Testis (tissue), 3 donors: ENCODE measurements around the gene CFDP1. TPM values are rescaled to one million over a fixed set of nuclear protein-coding genes. Genes with fewer than 3 reads are reported as not detected.

Experiments used
- DNase-seq: peaks from one replicate; pipeline ENCODE4 v3.0.0-alpha.2; 2019
- H3K27ac ChIP-seq, 2 donors: fragments of 200-600 bp; sonication (generic); one replicate each; pipeline ENCODE4 v1.5.1; 2019
- H3K27me3 ChIP-seq: fragments of 200-600 bp; sonication (generic); one replicate; pipeline ENCODE4 v1.5.1; 2019
- H3K36me3 ChIP-seq: fragments of 200-600 bp; sonication (generic); one replicate; pipeline ENCODE4 v1.5.1; 2017; ENCODE audit warnings: low read depth; ENCODE audit errors: missing control alignments
- H3K4me1 ChIP-seq: fragments of 200-600 bp; sonication (generic); one replicate; pipeline ENCODE4 v1.5.1; 2019
- H3K4me3 ChIP-seq, 2 donors: fragments of 200-600 bp; sonication (generic); one replicate each; pipeline ENCODE4 v1.5.1; 2017 to 2019
- H3K9me3 ChIP-seq: fragments of 200-600 bp; sonication (generic); one replicate; pipeline ENCODE4 v1.5.1; 2017
- POLR2A ChIP-seq: fragments of 450-650 bp; IDR thresholded peaks from one replicate; pipeline ENCODE4 v1.6.1; 2017; ENCODE audit warnings: antibody characterized with exemption, mild to moderate bottlenecking, moderate library complexity
- WGBS, 2 donors: methylation state at CpG; one replicate each; pipeline ENCODE4 v1.1.5; 2018; 5-methylcytosine and 5-hydroxymethylcytosine counted together
- intact Hi-C: fragments of 100-400 bp; cut with DNase I; formaldehyde crosslinking; loops from one replicate; pipeline ENCODE4 v1.15.1; 2023; ENCODE audit warnings: low total_unique reads
- polyA plus RNA-seq: library from polyadenylated mRNA; stranded (reverse); fragments of 350-450 nt; fragmentation: Illumina TruSeq; extraction: RNeasy Lipid Tissue Mini Kit (QIAGEN cat#74804); gene quantifications from one replicate; pipeline ENCODE4 v1.2.3, GENCODE V29; 2014; ENCODE audit warnings: low read depth, low replicate concordance; ENCODE audit not compliant: insufficient read depth
- total RNA-seq, 2 donors: library from RNA; depleted of rRNA; stranded (reverse); fragments of >200 nt; gene quantifications; one replicate each; pipeline ENCODE4 v1.2.3, GENCODE V29; 2016
- TF ChIP-seq, protein P1 (sequence below), 3 experiments: fragments of 450-650 bp in 2 of 3; fragments of 200-600 bp in 1 of 3; sonication (generic) in 1 of 3; IDR thresholded peaks; one replicate each; pipeline ENCODE4 v1.5.1; 2016 to 2019; ENCODE audit warnings: antibody characterized with exemption in 3 of 3, mild to moderate bottlenecking in 2 of 3, moderate library complexity in 1 of 3

Gene CFDP1
- total and polyA plus RNA-seq, 3 donors from 2014 or later, result 111 to 133 (median 127) TPM

DNA sequence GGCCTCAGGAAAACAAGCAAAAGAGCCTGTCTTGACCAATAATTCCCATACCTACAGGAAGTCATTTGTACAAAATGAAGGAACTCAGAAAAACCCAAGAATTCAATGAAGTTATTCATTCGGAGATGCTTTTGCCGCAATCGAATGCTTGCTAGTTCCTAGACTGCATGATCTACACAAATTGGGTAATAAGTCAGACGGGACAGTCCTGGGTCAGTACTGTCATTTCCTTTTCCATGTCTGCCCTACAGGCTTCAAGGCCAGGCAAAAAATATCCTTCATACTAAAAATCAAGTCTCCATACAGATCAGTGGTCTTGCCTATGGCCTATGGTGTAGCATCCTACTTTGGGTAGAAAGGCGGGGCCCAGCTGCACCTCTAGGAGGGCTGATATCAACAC lies 71.4 kb downstream of the CFDP1 start:
- Histone ChIP-seq H3K4me1 (no peaks in the 10 kb centered on the region), H3K27me3 (no peaks in the 10 kb centered on the region), H3K36me3 (no peaks in the 10 kb centered on the region), H3K27ac (no peak overlapping the region), H3K9me3 (no peaks in the 10 kb centered on the region), H3K4me3 (no peak overlapping the region)
- DNase-seq, result no peak
- TF ChIP-seq, protein P1, sequence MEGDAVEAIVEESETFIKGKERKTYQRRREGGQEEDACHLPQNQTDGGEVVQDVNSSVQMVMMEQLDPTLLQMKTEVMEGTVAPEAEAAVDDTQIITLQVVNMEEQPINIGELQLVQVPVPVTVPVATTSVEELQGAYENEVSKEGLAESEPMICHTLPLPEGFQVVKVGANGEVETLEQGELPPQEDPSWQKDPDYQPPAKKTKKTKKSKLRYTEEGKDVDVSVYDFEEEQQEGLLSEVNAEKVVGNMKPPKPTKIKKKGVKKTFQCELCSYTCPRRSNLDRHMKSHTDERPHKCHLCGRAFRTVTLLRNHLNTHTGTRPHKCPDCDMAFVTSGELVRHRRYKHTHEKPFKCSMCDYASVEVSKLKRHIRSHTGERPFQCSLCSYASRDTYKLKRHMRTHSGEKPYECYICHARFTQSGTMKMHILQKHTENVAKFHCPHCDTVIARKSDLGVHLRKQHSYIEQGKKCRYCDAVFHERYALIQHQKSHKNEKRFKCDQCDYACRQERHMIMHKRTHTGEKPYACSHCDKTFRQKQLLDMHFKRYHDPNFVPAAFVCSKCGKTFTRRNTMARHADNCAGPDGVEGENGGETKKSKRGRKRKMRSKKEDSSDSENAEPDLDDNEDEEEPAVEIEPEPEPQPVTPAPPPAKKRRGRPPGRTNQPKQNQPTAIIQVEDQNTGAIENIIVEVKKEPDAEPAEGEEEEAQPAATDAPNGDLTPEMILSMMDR (IDR thresholded peaks at IDR 0.05), result no peak
- no peak for TF ChIP-seq POLR2A
- WGBS, 2 donors, result 79 to 94% methylated on average over 5 of the region's 5 CpGs
- intact Hi-C loops, result no loop called here

- H3K9me3 ChIP-seq, result no peaks in the 10 kb centered on the region
- no peak overlapping the region for H3K27ac ChIP-seq
- H3K27me3 ChIP-seq, result no peaks in the 10 kb centered on the region
- no peak overlapping the region for H3K4me3 ChIP-seq
- intact Hi-C loops, result no loop called here
- 96 to 97% methylated on average over 3 of the region's 3 CpGs for WGBS, 2 donors
- no peaks in the 10 kb centered on the region for H3K4me1 ChIP-seq
- TF ChIP-seq, protein P1 (IDR thresholded peaks at IDR 0.05), result no peak
- no peak for TF ChIP-seq POLR2A
- H3K36me3 ChIP-seq, result no peaks in the 10 kb centered on the region
- no peak for DNase-seq
Observed at GRCh38 chr16:75354170-75354569, 79.1 kb downstream of the CFDP1 start.

- DNase-seq, result no peak
- TF ChIP-seq, protein P1 (IDR thresholded peaks at IDR 0.05), result no peak
- no peak for TF ChIP-seq POLR2A
- H3K4me1 ChIP-seq, result no peaks in the 10 kb centered on the region
- intact Hi-C loops, result no loop called here
- H3K27me3 ChIP-seq, result no peaks in the 10 kb centered on the region
- no peak overlapping the region for H3K27ac ChIP-seq
- H3K4me3 ChIP-seq, result no peak overlapping the region
- no peaks in the 10 kb centered on the region for H3K9me3 ChIP-seq
- H3K36me3 ChIP-seq, result no peaks in the 10 kb centered on the region
Observed at GRCh38 chr16:75351183-75351582, 82.1 kb downstream of the CFDP1 start.

DNA sequence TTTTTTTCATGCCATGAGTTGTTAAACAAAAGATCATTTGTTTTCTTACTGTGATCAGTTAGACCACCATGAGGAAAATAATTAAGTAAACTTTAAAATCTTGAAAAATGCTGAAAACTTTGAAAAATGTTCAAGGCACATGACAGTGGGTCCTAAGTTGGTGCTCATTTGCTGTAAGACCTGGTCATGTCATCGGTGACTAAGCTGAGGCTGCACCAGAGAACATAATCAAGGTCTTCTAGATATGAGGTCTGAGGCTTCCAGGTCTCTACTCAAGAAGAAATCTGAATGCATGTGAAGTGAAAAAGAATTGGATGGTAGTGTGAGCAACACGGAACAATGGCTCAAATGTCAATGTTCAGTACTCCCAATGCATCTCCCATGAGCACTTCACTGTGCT lies 87.6 kb downstream of the CFDP1 start:
- H3K27ac ChIP-seq, result no peak overlapping the region

GRCh38 chr16:75343941-75344340 lies 89.4 kb downstream of the CFDP1 start:
- no peak overlapping the region for H3K27ac ChIP-seq
- WGBS, 2 donors, result 61 to 66% methylated on average over 3 of the region's 3 CpGs
- intact Hi-C loops, result no loop called here
- H3K4me3 ChIP-seq, result no peak overlapping the region
- TF ChIP-seq, protein P1 (IDR thresholded peaks at IDR 0.05), result no peak
- no peak for TF ChIP-seq POLR2A
- no peaks in the 10 kb centered on the region for H3K27me3 ChIP-seq
- no peaks in the 10 kb centered on the region for H3K9me3 ChIP-seq
- peaks cover 4% of the 10 kb centered on the region for H3K4me1 ChIP-seq
- H3K36me3 ChIP-seq, result no peaks in the 10 kb centered on the region
- no peak for DNase-seq

More for the DNA sequence above, 87.6 kb downstream of the CFDP1 start:
- no peak for TF ChIP-seq POLR2A
- TF ChIP-seq, protein P1 (IDR thresholded peaks at IDR 0.05), result no peak
- Histone ChIP-seq H3K36me3 (no peaks in the 10 kb centered on the region), H3K27me3 (no peaks in the 10 kb centered on the region), H3K4me1 (peaks cover 4% of the 10 kb centered on the region), H3K4me3 (no peak overlapping the region), H3K9me3 (no peaks in the 10 kb centered on the region)
- intact Hi-C loops, result no loop called here
- DNase-seq, result no peak
- WGBS, 2 donors, result 71 to 88% methylated on average over 2 of the region's 2 CpGs
